D721Med (cell line): ENCODE data around the gene ACOT6.

ENCODE experiments used
- DNase-seq: peaks from one replicate; pipeline ENCODE4 v3.0.0; 2011; ENCODE audit warnings: low spot score; ENCODE audit not compliant: insufficient read length
- FAIRE-seq: peaks from 2 replicates; lab custom pipeline; 2011; peaks lifted over from hg19 to GRCh38; lab: Jason Lieb, UNC
- TF ChIP-seq, protein P1 (sequence below): IDR thresholded peaks from 2 replicates; pipeline ENCODE4 v1.5.1; 2012; ENCODE audit warnings: mild to moderate bottlenecking, control low read depth; ENCODE audit not compliant: insufficient read depth; ENCODE audit errors: missing control alignments

ACOT6 gene

DNA sequence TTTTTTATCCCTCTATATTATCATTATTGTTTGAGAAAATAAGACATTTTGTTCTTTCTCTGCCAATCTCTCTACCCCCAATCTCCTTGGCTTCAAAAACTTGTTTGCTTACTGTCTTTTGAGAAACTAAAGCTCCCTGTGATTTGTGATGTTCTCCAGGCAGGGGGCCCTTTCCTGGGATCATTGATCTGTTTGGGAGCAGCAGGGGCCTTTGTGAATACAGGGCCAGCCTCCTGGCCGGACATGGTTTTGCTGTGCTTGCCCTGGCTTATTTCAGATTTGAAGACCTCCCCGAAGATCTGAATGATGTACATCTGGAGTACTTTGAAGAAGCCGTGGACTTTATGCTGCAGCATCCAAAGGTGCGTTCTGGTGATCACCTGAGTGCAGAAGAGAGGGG lies 4.5 kb downstream of the ACOT6 start:
- DNase-seq (no peak), FAIRE-seq (no peak)
- TF ChIP-seq, protein P1, sequence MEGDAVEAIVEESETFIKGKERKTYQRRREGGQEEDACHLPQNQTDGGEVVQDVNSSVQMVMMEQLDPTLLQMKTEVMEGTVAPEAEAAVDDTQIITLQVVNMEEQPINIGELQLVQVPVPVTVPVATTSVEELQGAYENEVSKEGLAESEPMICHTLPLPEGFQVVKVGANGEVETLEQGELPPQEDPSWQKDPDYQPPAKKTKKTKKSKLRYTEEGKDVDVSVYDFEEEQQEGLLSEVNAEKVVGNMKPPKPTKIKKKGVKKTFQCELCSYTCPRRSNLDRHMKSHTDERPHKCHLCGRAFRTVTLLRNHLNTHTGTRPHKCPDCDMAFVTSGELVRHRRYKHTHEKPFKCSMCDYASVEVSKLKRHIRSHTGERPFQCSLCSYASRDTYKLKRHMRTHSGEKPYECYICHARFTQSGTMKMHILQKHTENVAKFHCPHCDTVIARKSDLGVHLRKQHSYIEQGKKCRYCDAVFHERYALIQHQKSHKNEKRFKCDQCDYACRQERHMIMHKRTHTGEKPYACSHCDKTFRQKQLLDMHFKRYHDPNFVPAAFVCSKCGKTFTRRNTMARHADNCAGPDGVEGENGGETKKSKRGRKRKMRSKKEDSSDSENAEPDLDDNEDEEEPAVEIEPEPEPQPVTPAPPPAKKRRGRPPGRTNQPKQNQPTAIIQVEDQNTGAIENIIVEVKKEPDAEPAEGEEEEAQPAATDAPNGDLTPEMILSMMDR, result no peak

GRCh38 chr14:73619524-73619923 lies 7.2 kb downstream of the ACOT6 start:
- DNase-seq, result no peak
- TF ChIP-seq, protein P1, result no peak
- no peak for FAIRE-seq

- DNase-seq (no peak), FAIRE-seq (no peak)
- TF ChIP-seq, protein P1, result no peak
Measured at GRCh38 chr14:73620268-73620667, 8.0 kb downstream of the ACOT6 start.

DNA sequence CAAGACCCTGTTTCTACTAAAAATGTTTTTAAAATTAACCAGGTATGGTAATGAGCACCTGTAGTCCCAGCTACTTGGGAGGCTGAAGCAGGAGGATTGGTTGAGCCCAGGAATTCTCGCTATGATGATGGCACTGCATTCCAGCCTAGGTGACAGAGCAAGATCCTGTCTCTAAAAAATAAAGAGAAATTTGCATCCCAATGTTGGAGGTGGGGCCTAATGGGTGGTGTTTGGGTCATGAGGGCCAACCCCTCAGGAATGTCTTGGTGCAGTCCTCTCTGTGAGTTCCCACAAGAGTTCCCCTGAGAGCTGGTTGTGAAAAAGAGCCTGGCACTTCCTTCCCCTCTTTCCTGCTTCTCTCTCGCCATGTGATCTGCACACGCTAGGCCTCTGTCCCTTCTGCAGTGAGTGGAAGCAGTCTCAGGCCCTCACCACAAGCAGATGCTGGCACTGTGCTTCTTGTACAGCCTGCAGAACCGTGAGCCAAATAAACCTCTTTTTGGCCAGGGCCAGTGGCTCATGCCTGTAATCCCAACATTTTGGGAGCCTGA lies 11.3 kb downstream of the ACOT6 start:
- no peak for FAIRE-seq

DNA sequence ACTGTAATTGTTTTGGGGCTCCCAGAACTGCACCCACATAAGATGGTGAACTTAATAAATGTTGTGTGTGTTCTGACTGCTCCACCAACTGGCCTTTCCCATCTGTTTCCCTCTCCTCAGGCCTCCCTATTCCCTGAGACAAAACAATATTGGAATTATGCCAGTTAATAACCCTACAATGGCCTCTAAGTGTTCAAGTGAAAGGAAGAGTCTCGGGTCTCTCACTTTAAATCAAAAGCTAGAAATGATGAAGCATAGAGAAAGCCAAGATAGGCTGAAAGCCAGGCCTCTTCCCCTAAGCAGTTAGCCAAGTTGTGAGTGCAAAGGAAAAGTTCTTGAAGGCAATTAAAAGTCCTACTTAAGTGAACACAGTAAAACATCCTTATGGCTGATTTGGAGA lies 13.4 kb downstream of the ACOT6 start:
- TF ChIP-seq, protein P1, result no peak
- FAIRE-seq (no peak), DNase-seq (no peak)

More for the DNA sequence above, 11.3 kb downstream of the ACOT6 start:
- TF ChIP-seq, protein P1, result no peak
- no peak for DNase-seq

DNA sequence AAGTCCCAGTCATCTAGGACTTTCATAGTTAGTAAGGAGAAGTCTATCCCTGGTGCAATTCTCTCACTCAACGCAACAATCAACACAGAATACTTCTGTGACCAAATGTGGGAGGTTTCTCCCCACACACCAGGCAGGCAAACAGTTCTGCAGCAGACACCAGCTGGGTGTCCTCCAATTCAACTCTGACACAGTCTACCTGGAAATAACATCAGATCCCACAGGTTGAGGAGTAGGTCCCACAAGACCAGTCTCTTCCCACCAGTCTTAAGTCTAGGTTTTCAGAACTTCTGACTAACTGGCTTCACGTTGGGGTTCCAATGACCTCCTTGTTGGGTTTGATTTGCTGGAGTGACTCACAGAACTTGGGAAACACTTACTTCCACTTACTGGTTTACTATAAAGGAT lies 14.8 kb downstream of the ACOT6 start:
- DNase-seq (no peak), FAIRE-seq (no peak)
- TF ChIP-seq, protein P1, result no peak

- TF ChIP-seq, protein P1, result no peak
- FAIRE-seq (no peak), DNase-seq (no peak)
Measured at GRCh38 chr14:73630009-73630780, 17.9 kb downstream of the ACOT6 start.
